ENCODE data around the gene GAREM2.

Gene GAREM2

DNA sequence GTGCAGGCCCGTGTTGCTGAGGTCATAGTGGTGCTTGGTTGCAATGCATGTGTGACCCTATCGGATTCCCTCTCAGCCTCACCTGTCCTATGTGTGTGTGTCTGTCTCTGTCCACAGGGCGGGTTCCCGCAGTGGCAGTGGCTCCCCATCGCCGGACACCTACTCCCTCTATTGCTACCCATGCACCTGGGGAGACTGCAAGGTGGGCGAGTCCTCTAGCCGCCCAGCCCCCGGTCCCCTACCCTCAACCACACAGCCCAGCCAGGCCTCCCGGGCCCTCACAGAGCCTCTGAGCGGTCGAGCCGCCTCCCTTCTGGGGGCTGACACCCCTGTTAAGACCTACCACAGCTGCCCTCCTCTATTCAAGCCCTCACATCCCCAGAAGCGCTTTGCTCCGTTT, 14.2 kb downstream of the GAREM2 start:
- no peak for DNase-seq (ENCODE audit: low read depth in 1 of 2, low spot score in 1 of 2)

DNA sequence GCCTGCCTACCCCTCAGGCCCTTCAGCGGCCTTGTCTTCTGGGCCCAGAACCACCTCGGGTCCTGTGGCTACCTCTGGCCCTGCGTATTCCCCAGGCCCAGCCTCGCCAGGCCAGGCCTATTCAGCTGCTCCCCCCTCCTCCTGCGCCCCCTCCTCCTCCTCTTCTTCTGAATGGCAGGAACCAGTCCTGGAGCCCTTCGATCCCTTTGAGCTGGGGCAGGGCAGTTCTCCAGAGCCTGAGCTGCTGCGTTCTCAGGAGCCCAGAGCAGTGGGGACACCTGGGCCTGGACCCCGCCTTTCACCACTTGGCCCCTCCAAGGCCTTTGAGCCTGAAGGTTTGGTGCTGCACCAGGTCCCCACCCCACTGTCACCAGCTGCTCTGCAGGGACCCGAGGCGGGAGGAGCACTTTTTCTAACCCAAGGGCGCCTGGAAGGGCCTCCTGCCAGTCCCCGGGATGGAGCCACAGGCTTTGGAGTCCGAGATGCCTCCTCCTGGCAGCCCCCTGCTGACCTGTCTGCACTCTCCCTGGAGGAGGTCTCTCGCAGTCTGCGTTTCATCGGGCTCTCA, 14.7 kb downstream of the GAREM2 start:
- no peak for DNase-seq (ENCODE audit: low read depth in 1 of 2, low spot score in 1 of 2)

DNA sequence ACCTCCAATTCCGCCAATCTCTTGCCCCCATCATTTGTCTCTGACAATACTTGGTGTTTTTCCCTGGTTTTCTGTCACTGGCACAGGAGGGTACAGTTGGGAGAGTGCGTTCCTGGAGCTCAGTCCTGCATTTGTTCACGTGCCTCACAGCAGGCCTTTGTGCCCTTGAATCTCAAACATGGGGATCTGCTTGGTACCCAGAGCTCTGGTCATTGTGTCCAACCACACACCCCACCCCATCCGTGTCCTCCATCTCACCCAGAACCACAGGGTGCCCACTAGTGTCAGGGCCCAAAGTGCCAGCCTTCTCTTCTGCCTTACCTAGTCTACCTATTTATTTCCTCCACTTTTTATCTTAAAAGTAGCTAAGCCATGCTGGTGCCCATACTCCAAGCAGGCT, 16.2 kb downstream of the GAREM2 start:
- DNase-seq (ENCODE audit: low read depth in 1 of 2, low spot score in 1 of 2) = no peak

DNA sequence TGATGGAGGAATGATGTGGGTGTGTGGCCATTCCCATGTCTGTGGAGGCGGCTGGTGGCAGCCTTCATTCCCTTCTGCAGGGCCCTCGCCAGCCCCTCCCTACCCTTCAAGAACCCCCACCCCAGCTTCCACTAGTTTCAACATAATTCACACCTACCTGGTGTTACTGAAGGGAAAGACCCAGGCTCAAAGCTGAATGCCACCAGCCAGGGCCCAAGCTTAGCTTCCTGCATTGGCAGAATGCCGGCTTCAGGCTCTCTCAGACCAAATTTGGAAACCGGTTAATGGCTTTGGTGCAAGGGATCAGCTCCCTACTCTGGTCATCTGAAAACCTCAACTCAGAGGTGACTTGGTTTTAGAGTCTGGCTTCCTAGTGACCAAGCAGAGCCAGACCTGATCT, 16.9 kb downstream of the GAREM2 start:
- DNase-seq (ENCODE audit: low read depth in 1 of 2, low spot score in 1 of 2) = no peak

DNA sequence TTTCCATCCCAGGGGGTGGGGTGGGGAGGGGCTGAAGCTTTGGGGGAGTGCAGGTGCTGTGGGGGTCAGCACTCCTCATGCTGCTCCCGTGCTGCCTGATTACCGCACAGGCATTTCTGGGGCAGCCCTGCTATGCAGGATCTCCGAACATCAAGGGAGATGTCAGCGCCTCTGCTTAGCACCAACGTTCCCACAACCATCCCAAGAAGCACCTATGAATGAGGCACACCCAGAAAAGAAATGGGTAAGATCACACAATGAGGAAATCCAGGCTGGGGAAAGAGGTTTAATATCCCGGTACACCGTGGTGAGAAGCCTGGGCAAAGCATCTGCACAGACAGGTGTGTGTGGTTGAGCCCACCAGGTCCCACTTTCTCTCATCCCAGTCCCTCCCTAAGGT, 17.5 kb downstream of the GAREM2 start:
- DNase-seq (ENCODE audit: low read depth in 1 of 2, low spot score in 1 of 2) = no peak

DNA sequence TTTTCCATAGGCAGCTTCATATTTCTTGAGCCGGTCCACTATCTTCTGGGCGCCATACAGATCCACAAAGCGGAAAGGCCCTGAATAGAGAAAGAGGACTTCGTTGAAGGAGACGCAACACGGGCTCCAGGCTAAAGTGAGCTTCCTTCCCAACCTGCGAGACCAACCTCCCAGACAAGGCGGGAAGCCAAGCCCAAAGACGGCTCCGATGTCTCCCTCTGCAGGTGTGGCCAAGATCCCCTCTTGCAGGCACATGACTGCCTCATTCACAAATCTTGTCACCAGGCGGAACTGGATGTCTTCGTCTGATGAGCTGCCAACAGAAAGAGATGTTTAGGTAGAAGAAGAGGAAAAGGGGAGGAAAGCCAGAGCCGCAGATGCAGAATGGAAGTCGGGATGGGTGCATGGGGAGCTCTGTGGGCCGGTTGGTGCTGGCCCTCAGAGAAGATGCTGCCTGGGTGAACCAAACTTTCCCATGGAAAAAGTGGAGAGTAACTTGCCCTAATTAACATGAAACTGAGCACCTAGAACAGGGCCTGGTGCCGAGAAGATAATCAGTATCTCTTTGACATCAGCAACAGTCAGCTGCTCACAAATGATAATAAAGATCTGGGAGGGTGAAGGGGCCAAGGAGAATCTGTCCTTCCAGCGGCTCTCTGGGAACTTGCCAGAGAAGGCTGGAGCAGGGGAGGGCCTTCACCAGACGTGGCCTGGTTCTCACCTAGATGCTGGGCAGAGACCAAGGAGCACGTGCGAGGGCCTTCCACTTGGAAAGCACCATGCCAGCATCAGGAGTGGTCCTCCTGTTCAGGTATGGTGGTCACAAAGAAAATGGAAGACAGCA, 18.6 kb downstream of the GAREM2 start:
- DNase-seq (ENCODE audit: low read depth in 1 of 2, low spot score in 1 of 2) = no peak

DNA sequence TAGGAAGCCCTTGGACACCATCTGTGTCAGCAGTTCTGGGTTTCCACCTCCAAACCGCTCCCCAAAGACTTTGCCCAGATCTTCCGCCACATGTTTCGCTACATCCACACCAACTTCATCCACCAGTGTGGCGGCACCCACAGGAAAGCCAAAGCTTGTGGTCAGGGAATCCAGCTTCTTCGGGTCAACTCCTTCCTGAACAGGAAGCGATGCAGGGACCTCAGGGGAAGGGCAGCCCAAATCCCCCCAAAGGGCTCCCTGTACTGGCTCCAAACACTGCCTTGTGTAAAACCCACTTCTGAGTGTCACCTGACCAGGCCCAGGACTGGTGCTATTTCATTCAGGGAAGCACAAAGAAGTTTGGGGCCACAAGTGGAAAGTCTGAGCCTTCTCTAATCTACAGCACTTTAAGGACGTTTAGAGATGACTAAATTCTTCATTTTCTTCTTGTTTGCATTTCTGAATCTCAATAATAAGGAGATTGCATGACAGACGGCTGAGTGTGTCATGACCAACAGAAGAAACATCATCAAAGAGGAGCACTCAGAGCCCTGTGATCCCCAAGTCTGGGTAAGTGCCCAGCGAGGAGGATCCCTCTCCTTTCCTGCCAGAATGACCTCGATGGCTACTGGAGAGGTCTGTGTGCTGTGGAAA, 20.8 kb downstream of the GAREM2 start:
- no peak for DNase-seq (ENCODE audit: low read depth in 1 of 2, low spot score in 1 of 2)

DNA sequence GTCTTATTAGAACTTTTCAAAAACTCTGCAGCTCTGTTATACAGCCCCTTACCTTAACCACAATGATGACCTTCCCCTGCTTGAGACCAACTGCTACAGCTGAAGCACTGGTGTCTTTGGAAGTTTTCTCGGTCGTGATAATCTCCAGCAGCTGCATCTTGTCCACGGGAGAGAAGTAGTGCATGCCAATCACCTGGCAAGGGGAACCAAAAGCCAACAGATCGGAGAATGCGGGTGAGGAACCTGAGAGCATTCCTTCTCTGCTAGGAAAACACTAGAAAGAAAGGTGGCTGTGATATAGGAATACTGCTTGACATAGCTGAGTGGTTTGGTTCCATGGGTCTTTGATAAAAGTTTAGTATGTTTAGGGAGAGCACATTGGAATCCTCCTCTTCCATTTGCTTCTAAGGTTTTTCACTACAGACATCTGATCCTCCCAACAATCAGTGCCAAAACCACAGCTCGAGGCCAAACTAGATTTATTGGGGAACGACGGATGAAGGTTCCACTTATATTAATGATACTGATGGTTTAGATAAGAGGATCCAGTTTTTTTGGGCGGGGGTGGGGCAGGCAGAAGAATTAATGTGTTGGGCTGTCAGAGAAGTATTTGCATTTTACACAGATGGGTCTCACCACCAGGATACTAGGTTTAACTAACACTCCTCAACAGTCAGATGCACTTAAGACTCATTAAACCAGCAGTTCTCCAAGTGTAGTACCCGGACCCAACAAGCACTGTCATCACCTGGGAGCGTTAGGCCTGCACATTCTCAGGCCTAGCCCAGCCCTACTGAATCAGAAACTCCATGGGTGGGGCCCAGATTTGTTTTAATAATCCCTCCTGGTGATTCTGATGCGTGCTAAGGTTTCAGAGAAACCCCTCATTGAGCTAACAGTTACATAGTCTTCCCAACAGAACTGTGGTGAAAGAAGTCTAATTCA, 22.4 kb downstream of the GAREM2 start:
- no peak for DNase-seq (ENCODE audit: low read depth in 1 of 2, low spot score in 1 of 2)

DNA sequence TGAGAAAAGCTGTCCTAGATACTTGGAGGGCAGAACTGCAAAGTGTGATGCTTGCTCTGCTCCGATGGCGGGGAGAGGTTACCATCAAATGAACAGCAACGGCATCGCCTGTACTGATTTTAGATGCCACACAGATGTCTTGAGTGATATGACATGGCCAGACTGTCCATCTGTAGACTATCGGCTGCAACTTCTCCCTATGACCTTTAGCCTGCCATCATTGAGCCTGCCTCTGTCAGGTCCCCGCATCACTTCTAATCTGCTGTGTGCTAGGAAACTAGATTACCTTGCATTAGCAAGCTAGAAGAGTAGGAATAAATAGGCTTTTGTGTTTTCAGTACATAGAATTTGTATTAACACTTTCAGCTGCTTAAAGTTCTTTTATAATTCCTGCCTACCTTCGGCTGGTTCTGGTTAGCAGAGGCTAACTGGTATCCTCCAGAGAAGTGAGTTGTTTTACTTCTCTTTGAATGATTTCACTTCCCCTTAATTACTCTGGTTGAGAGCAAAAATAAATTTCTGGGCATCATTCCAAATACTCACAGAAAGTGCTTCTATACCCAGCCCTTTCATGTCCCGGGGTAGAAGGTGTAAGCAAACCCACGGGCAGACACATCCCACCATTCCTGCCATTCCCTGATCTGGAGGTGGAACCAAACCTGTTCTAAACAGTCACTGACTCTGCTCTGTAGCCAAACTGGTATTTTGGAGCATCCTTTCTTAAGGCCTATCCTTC, 24.0 kb downstream of the GAREM2 start:
- no peak for DNase-seq (ENCODE audit: low read depth in 1 of 2, low spot score in 1 of 2)

DNA sequence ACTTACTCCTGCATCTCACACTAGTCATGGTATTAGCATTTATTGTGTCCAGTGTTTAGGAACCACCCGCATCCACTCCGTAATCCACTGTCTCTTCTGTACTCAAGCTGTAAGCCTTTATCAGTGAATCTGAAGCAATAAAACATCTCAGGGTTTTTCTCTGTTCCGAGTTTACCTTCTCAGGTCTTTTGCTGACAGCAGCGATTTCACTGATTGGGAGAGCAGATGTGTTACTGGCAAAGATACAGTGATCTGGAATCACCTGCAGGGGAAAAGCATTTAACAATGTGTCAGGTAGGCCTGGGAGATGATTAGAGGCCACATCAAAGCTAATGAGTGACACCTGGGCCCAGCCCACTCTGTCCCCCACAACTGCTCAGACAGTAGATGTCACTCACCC, 24.6 kb downstream of the GAREM2 start:
- DNase-seq (ENCODE audit: low read depth in 1 of 2, low spot score in 1 of 2) = no peak

DNA sequence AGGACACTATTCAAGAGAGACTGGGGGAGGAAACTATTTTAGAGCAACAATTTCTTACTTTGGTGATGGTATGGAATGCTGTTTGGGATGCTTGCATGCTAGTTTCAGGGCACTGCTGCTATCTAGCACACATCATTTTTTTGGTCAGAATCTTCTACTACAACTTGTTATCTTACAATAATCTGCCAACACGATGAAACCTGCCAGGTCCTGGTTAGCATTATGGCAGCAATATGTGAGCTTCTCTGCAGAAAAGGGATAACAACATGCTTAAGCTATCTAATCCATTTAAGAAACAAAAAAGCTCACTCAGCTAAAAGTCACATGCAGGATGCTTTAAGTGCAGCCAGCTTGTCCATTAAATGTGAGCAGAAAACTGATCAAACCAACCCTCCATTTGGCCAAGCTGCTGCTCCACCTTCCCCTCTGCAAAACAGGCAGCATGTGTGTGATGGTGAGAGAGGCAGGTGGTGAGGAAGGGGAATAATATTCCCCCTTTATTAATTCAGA, 30.1 kb downstream of the GAREM2 start:
- DNase-seq (ENCODE audit: low read depth in 1 of 2, low spot score in 1 of 2) = no peak

DNA sequence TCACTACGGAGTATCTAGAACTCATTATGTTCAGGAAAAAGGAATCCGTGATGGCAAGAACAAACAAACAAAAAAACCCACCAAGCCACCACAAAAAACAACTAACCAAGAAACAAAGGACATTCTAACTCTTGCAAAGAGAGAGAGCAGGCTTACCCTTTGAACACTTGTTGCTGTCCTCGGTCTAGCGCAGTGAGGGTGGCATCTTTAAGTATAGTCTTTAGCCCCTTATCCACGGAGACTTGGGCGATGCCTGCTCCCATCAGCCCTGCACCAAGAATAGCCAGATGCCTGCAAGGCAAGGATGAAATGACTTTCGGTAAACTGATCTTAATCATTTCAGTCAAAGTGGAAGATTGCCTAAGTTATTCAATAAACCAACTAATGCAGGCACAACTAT, 31.0 kb downstream of the GAREM2 start:
- DNase-seq (ENCODE audit: low read depth in 1 of 2, low spot score in 1 of 2) = no peak

DNA sequence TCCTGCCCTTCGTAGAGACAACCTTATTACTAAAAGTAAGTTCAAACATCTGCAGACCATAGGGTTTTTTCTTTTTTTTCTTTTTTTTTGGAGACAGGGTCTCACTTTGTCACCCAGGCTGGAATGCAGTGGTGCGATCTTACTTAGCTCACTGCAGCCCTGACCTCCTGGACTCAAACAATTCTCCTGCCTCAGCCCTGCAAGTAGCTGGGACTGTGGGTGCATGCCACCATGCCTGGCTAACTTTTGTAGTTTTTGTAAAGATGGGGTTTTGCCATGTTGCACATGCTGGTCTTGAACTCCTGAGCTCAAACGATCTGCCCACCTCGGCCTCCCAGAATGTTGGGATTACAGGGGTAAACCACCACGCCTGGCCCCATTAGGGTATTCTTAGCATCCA, 39.1 kb downstream of the GAREM2 start:
- DNase-seq (ENCODE audit: low read depth in 1 of 2, low spot score in 1 of 2) = no peak

DNA sequence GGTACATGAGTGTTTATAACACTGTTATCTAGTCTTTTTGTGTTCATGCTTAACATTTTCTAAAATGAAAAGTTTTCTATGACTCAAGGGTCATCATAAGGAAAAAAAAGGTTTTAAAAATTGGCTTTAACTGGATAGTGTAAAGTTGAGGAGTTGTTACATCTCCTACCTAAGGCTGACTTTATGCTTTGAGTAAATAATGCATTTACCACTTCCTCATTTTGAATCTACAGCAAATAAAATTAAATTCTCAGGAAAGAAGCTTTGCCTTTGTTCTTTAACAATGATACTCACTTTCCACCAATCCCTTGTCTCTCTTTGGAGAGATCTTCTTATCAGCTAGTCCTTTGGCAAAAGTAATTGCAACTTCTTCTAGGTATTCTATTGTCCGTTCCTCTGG, 41.9 kb downstream of the GAREM2 start:
- no peak for DNase-seq (ENCODE audit: low read depth in 1 of 2, low spot score in 1 of 2)

DNA sequence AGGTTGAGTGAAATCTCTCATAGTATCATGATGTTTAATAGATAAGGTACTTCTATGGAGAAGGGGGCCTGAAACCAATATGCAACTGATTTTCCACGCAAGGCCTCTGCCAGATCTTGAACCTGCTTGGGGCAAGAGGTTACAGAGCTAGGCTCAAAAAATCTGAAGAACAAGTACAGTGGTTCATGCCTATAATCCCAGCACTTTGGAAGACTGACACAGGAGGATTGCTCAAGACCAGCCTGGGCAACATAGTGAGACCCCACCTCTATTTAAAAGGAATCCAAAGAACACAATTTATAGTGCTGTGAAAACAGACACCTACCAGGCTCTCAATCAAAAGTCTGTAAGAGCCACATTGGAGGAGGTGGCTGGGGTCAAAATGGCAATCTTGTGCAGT, 42.9 kb downstream of the GAREM2 start:
- no peak for DNase-seq (ENCODE audit: low read depth in 1 of 2, low spot score in 1 of 2)

DNA sequence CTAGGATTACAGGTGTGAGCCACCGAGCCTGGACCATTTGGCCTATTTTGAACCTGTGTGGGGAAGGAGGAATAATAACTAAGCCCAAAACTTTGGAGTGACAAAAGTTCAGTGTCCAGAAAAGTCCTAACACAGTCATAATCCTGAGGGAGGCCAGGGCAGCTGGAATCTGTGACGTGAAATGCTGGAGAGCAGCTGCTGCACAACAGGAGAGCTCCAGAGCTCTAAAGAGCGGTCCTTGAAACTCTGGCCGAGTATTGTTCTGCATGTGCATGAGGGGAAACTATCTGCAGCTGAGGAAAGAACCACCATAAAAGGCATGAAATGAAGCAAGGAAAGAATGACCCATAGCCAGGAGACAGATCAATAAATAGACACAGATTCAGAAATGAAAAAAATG, 43.7 kb downstream of the GAREM2 start:
- no peak for DNase-seq (ENCODE audit: low read depth in 1 of 2, low spot score in 1 of 2)

DNA sequence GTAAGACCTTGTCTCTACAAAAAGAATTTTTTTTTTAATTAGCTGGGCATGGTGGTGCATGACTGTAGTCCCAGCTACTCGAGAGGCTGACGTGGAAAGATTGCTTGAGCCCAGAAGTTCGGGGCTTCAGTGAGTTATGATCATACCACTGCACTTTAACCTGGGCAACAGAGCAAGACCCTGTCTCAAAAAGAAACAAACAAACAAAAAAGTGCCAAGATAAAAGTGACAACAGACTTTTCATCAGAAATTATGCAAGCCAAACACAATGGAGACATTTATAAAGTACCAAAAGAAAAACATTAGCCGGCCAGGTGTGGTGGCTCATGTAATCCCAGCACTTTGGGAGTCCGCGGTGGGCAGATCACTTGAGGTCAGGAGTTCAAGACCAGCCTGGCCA, 44.8 kb downstream of the GAREM2 start:
- no peak for DNase-seq (ENCODE audit: low read depth in 1 of 2, low spot score in 1 of 2)

DNA sequence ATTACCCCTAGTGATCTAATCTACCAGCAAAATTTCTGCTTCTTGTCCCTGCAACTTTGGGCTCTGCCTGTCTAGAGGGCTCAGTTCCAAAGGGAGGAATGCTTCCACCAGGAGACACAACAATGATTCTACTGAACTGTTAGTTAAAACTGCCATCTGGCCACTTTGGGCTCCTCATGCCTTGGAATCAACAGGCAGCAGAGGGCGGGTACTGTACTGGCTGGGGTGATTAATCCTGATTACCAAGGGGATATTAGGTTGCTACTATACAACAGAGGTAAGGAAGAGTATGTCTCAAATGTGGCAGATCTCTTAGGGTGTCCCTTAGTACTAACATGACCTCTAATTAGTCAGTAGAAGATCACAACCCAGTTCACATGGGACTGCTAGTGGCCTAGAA, 50.1 kb downstream of the GAREM2 start:
- DNase-seq (ENCODE audit: low read depth in 1 of 2, low spot score in 1 of 2) = no peak

DNA sequence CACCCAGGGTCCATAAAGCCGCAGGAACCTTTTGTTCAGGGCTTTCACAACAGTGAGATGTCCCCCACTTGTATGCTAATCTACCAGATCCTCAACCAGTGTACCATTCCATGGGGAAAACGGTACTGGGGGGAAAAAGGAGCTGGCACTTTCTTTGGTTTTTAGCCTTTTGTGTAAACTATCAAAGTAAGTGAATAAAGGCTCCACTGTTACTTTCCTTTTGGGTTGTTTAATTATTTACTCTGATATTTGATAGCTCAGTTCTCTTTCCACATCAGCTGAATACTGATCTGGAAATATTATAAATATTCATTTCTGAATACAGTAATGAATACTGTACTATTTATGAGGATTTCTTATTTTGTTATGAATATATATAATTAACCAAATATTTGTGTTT, 51.2 kb downstream of the GAREM2 start:
- DNase-seq (ENCODE audit: low read depth in 1 of 2, low spot score in 1 of 2) = no peak

DNA sequence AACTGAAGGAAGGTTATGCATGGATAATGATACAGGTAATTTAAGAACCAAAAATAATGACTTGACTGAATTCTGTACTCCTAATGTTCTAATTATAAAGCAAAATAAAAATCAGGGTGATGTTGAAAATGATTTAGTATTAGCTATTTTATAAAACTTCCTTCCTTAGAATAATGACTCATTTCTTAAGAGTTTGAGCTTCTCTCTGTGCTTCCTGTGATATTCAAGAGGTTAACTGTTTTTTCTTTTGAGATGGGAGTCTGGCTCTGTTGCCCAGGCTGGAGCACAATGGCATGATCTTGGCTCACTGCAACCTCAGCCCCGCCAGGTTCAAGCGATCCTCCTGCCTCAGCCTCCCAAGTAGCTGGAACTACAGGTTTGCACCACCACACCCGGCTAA, 56.7 kb downstream of the GAREM2 start:
- no peak for DNase-seq (ENCODE audit: low read depth in 1 of 2, low spot score in 1 of 2)

DNA sequence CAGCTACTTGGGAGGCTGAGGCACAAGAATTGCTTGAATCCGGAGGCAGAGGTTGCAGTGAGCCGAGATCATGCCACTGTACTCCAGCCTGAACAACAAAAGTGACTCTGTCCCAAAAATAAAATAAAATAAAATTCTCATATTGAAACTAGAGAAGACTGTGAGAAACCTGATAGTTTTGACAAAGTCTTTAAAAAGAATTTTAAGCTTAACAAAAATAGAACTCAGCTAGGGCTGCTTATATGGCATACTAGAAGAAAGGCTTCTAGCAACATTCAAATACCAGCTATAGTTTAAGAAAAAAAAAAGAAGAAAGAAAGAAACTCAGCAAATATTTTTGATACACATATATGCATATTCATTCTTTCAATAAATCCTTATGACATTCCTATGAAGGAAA, 57.9 kb downstream of the GAREM2 start:
- DNase-seq (ENCODE audit: low read depth in 1 of 2, low spot score in 1 of 2) = no peak
